GM03348 (cell line): ENCODE data around the gene TMEM107.

Experiments used
- DNase-seq: peaks from one replicate; pipeline ENCODE4 v3.0.0; 2012; ENCODE audit warnings: low spot score

The TMEM107 gene

DNA sequence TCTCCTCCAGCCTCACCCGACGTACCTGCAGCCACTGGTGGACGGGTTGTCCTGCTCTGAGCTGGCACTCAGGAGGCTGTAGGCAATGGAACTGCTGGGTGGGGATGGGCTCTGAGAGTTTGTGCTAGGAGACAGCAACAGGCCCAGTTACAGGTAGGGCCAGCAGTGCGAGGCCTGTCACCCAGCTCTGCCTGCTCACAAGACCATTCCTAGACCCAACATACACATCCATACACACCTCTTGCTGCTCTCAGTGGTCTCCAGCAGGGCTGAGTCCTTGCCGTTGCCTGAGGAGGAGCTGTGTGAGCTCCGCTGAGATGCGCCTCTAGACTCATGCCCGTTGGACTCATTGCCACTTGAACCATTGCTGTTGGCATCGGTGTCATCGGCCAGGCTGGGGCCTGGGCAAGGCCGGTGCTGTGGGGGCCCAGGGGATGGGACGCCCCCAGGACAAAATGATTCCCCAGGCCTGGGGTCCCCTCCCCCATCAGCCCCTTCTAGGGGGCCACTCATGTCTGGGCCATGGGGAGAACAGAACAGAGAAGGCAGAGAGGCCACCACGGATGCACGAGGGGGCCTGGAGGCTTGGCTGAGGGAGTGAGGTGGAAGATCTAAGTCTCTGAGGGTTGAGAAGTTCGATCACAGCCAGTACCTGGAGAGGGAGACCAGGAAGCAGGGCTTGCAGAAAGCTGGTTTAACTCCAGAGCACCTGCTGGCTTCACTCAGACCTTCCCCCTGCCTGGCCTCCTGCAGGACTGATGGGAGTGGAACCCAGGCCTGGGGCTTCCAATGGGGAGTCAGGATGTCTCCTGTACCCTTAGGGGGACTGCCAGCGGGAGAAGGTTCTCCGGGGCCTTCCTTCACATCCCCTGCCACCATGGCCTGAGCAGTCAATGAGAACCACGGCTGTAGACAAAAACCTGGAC is 25.7 kb downstream of the TMEM107 start:
- no peak for DNase-seq

DNA sequence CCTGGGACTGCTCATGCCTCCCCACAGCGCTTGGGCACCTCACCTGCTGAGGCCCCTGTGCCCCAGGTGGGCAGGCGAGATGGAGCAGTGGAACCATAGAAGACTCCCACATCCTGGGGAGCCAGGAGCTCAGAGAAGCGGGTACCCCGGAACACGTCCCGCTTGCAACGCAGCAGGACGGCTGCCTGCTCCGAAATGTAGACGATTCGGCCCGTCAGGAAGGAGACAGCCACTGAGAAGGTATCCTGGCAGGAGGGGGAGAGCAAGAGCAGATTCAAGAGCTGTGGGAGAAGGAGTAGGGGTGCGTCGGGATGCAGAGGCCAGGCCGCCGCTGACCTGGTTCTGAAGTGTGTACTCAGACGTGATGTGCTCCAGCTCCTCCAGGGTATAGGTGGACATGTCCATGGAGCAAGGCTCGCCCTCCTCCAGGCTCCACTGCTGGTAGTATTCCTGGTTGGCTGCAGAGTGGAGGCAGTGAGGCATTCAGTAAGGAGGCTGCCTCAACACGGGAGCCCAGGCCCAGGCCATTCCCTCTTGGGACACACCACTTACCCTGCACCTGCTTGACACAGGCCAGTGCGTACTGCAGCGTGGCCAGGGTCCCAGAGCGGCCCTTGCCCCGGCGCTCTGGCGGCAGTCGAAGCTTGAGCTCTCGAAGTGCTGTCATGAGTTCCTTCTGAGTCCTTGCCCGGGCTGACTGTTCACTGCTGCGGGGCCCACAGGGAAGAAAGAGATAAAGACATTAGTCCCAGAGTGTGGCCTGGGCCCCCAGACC is 26.6 kb downstream of the TMEM107 start:
- DNase-seq = no peak

GRCh38 chr17:8148560-8148959 is 27.6 kb downstream of the TMEM107 start:
- no peak for DNase-seq

DNA sequence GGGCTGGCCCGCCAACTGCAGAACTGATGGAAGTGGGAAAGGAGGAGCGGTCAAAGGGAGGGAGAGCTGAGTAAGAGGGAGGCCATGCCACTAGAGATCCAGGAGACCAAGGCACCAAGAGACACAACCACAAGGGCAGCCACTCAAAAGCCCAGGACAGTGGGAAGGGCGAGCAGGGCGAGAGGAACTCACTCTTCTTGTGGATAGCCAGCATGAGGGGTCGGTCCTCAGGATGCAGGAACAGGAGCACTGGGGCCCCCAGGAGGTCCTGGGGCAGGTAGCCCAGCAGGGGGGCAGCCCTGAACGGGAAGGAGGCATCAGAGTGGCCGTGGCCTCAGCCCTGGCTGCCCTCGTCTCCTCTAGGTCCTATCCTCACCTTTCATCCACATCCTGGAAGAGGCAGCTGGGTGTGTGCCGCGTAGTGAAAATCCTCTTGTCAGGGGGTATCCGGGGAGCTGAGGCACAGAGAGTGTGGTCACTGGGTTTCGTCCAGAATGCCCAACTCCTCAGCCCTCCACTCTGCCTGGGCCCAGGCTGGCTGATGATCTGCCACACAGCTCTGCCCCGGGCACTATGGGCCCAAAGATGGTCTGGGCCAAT is 28.3 kb downstream of the TMEM107 start:
- DNase-seq = no peak

DNA sequence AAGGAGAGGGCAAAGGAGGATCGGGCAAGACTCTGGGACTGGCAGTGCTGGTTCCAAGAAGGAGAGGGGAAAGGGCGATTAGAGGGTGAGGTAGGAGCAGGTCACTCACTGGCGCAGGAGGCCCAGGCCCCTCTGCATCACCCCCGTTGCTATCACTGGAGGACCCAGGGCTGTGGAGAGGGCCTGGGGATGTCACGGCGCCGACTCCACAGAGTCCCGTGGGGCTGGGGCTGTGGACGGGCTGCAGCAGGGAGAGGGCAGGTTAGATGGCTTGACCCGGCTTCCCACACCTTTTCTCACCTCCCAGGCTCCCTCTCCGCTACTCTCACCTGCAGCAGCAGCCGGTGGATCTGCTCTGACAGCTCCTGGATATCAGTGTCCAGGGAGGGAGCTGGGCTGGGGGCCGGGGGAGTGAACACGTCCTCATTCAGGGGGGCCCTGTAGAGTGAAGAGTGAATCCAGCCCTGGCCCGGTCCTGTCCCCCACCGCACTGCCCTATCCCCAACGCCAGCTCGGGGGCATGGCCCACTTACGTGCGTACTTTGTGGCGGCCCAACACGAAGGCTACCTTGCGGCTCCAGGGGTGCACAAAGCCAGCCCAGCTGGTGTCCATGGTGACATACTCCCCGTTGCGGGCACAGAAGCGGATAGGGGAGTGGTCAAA is 28.9 kb downstream of the TMEM107 start:
- no peak for DNase-seq

GRCh38 chr17:8146381-8147140 is 29.6 kb downstream of the TMEM107 start:
- DNase-seq = no peak

DNA sequence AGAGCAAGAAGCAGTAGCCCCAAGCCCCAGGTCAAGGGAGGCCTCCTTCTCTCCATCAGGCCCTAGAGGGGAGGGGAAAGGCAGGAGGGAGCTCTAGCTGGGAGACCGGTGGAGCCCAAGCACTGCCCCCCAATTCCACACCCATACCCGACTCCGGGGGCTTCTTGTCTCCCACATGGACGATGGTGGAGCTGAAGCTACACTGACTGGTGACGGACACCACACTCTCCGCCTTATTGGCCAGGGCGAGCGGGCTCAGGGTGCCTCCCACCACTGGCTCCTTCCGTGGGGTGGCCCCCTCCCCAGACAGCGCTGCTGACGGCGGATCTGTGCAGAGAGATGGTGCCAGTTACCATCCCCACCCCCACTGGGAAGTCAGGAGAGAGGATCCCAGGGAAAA is 30.4 kb downstream of the TMEM107 start:
- no peak for DNase-seq

DNA sequence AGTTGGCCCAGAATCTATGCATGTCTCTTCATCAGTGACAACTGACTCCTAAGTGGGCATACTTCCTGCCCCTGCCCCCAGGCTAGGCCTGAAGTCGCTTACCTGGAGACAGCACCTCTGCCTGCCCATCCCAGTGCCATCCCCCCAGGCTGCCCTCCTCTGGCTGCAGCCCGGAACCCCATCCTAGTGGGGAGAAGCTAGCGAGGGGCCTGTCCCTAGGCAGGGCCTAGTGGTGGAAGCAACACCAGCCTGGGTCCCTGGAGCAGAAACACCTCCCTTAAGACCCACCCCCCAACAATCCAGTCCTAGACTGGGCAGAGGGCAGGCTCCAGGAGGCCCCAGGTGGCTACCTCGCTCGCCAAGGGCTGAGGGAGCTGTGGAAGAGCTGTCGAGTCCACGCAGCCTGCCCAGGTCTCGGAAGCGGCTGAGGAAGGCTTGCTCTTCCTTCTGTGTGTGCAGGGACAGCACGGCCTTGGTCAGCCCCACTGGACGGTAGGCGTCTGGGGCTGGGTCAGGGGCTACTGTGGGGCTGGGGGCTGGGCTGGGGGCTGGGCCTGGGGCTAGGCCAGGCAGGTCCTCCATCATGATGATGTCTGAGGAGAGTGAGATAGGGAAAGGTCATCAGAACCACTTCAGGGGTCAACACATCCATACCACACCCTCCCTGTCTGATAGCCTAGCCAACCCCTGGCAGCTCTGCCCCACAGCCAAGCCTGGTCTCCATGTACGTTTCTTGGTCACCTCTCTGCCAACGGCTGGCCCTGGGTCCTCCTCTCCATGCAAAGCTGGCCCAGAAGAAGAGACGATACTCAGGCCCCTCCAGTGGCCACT is 31.6 kb downstream of the TMEM107 start:
- no peak for DNase-seq

- DNase-seq = no peak
These were observed 32.4 kb downstream of the TMEM107 start for GRCh38 chr17:8143581-8144400.

GRCh38 chr17:8142887-8143580 is 33.1 kb downstream of the TMEM107 start:
- DNase-seq = no peak

GRCh38 chr17:8142158-8142886 is 33.9 kb downstream of the TMEM107 start:
- DNase-seq = no peak

- DNase-seq = no peak
These were observed 34.4 kb downstream of the TMEM107 start for GRCh38 chr17:8141741-8142140.

DNA sequence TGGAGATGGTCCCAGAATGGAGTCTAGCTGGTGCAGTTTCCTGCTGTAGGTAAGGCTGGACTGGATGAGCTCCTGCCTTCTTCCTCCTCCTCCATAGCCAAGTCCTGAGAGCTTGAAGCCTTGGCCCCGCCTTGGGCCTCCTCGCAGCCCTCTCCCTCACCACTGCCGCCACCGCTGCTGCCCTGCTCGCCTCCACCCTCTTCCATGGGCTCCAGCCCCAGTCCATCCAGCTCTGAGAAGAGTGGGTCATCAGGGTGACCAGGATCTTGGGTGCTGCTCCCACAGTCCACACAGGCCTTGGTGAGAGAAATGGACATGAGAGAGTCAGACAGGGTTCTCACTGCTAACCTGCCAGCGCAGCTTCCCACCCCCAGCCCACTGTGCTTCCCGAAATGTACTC is 35.1 kb downstream of the TMEM107 start:
- DNase-seq = no peak

DNA sequence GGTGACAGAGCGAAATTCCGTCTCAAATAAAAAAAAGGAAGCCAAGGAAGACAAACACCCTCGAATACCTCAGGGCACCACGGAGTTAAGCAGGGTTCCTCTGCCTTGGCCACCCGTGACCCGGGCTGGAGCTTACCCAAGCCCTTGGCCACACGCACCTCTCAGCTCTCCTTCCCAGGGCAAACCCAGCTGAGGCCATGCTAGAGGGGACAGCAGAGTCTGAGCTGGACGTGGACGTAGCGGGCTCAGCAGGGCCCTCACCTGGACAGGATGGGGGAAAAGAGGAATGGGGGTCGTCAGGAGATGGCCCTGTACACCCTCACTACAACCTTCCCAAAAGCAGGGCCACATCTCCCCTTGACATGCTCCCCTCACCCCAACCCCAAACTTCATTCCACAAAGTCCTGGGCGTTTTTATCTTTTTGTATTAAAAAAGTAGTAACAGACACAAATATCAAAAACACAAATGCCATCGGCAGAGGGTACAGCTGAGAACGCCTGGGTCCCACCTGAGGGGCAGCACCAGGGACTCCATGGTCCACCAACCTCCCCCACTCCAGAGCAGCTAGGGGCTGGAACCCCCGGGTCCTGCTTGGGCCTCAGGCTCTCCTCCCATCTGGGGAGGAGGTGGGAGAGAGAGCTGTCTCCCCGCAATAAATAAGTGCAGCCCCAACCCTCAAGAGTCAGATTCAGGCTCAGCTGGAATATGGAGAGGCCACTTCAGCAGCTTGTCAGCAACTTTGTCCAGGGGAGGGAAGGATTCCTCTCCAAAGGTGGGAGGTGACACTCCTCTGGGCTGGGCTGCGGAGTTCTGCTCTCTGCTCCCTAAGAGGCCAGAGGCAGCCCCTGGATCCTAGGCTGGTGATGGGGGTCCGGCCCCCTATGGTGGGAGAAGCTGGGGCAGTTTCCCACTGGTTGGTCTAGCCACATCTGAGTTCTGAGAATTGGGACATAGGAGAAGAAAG is 35.8 kb downstream of the TMEM107 start:
- DNase-seq = no peak

DNA sequence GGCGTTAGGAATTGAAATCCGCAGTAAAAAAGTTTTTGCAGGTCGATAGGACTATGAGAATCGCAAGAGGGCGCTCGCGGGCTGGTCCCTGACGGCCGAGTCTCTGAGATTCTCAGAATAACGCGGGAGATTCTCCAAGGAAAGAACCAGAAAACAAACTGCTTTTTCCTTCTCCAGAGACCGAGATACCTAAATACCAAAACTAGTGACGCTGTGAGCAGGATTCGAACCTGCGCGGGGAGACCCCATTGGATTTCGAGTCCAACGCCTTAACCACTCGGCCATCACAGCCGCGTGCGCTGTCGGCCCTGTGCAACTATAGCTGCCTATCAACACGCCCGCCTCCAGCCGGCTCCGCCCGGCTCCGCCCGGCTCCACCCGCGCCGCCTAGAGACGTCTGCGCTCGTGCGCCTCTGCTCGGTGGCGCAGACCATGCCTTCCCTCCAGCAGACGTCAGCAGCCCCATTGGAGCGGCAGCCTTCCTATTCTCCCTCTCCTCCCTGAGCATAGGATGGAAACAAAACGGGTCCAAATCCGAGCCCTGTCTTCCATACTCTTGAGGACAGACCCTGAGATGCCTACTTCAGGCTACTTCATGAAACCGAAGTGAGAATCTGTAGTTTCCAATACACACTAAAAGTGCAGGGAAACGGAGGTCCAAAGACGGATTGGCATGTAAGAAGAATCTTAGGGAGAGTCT is 37.4 kb downstream of the TMEM107 start:
- peak; percentile 90 for DNase-seq

DNA sequence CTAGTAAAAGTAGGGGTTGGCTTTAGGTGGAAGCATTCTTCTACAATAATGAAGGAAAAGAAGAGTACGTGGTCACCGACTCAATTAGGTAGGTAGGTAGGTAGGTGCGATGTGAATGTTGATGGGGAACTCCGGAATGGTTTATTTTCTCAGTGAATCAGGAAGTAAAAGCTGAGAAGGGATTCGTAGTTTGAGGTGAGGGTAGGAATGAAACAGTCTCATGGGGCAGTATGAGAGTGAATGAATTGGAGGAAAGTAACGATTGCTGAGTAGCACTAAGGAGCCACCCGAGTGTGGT is 37.9 kb downstream of the TMEM107 start:
- DNase-seq = no peak
